ENCODE data around the gene NEK10.
"Not testable (repeated sequence)": the region's sequence is repeated elsewhere in the genome, so short reads cannot be mapped to it uniquely, and the experiment has no call there.

The NEK10 gene

GRCh38 chr3:27310688-27311087 is 58.5 kb downstream of the NEK10 start:
- DNase-seq, result no peak

- DNase-seq, result no peak
Measured at GRCh38 chr3:27307566-27307965, 61.6 kb downstream of the NEK10 start.

- DNase-seq, result no peak
Measured at GRCh38 chr3:27302891-27303290, 66.3 kb downstream of the NEK10 start.

GRCh38 chr3:27298981-27299380 is 70.2 kb downstream of the NEK10 start:
- not testable (repeated sequence) for DNase-seq

- no peak for DNase-seq
Measured at GRCh38 chr3:27293939-27294338, 75.2 kb downstream of the NEK10 start.

GRCh38 chr3:27290760-27291159 is 78.4 kb downstream of the NEK10 start:
- DNase-seq, result no peak

- DNase-seq, result no peak
Measured at GRCh38 chr3:27289769-27290413, 79.3 kb downstream of the NEK10 start.

GRCh38 chr3:27287052-27287451 is 82.1 kb downstream of the NEK10 start:
- DNase-seq, result no peak

- not testable (repeated sequence) for DNase-seq
Measured at GRCh38 chr3:27286467-27286866, 82.7 kb downstream of the NEK10 start.

GRCh38 chr3:27285668-27286067 is 83.5 kb downstream of the NEK10 start:
- no peak for DNase-seq

GRCh38 chr3:27281671-27282150 is 87.5 kb downstream of the NEK10 start:
- DNase-seq, result no peak

- DNase-seq, result peak in 1 of 2 experiments; percentile 0
Measured at GRCh38 chr3:27279123-27279522, 90.1 kb downstream of the NEK10 start.

GRCh38 chr3:27278383-27279055 is 90.7 kb downstream of the NEK10 start:
- no peak for DNase-seq

GRCh38 chr3:27275441-27275990 is 93.7 kb downstream of the NEK10 start:
- DNase-seq, result no peak

- DNase-seq, result no peak
Measured at GRCh38 chr3:27271890-27272289, 97.3 kb downstream of the NEK10 start.

GRCh38 chr3:27254896-27255295 is 114.3 kb downstream of the NEK10 start:
- no peak for DNase-seq

- DNase-seq, result no peak
Measured at GRCh38 chr3:27253831-27254230, 115.4 kb downstream of the NEK10 start.

- no peak for DNase-seq
Measured at GRCh38 chr3:27253391-27253790, 115.8 kb downstream of the NEK10 start.

GRCh38 chr3:27252646-27253045 is 116.5 kb downstream of the NEK10 start:
- DNase-seq, result no peak

GRCh38 chr3:27244374-27244773 is 124.8 kb downstream of the NEK10 start:
- no peak for DNase-seq

GRCh38 chr3:27239951-27240350 is 129.2 kb downstream of the NEK10 start:
- no peak for DNase-seq

- no peak for DNase-seq
Measured at GRCh38 chr3:27228805-27229204, 140.4 kb downstream of the NEK10 start.

GRCh38 chr3:27224197-27224596 is 145.0 kb downstream of the NEK10 start:
- no peak for DNase-seq

GRCh38 chr3:27221264-27221932 is 147.8 kb downstream of the NEK10 start:
- no peak for DNase-seq

Measured in cerebellar nuclear complex (tissue), 1 donor.